Esophagus muscularis mucosa (tissue), 4 donors: ENCODE results near the gene MAPK12.

Experiments
- EP300 ChIP-seq: sonication (generic); formaldehyde crosslinking; IDR thresholded peaks from one replicate; pipeline ENCODE4 v1.6.1; 2017; ENCODE audit warnings: antibody characterized with exemption
- POLR2A ChIP-seq: fragments of 450-650 bp; IDR thresholded peaks from one replicate; pipeline ENCODE4 v1.6.1; 2017; ENCODE audit warnings: antibody characterized with exemption, moderate library complexity, mild to moderate bottlenecking, low read depth
- POLR2AphosphoS5 ChIP-seq, 2 donors: sonication (generic); formaldehyde crosslinking; IDR thresholded peaks; one replicate each; pipeline ENCODE4 v1.6.1; 2017; ENCODE audit warnings: antibody characterized with exemption in 2 of 2
- TF ChIP-seq, protein P1 (sequence below), 3 experiments: fragments of 200-600 bp in 2 of 3; fragments of 450-650 bp in 1 of 3; sonication (generic) in 2 of 3; IDR thresholded peaks; one replicate each; pipeline ENCODE4 v1.5.1; 2017 to 2019; ENCODE audit warnings: antibody characterized with exemption in 3 of 3, mild to moderate bottlenecking in 2 of 3, moderate library complexity in 1 of 3

GRCh38 chr22:50250249-50250554, 11.3 kb downstream of the MAPK12 start:
- TF ChIP-seq, protein P1, sequence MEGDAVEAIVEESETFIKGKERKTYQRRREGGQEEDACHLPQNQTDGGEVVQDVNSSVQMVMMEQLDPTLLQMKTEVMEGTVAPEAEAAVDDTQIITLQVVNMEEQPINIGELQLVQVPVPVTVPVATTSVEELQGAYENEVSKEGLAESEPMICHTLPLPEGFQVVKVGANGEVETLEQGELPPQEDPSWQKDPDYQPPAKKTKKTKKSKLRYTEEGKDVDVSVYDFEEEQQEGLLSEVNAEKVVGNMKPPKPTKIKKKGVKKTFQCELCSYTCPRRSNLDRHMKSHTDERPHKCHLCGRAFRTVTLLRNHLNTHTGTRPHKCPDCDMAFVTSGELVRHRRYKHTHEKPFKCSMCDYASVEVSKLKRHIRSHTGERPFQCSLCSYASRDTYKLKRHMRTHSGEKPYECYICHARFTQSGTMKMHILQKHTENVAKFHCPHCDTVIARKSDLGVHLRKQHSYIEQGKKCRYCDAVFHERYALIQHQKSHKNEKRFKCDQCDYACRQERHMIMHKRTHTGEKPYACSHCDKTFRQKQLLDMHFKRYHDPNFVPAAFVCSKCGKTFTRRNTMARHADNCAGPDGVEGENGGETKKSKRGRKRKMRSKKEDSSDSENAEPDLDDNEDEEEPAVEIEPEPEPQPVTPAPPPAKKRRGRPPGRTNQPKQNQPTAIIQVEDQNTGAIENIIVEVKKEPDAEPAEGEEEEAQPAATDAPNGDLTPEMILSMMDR (IDR thresholded peaks at IDR 0.05), result no peak
- TF ChIP-seq POLR2AphosphoS5 (IDR thresholded peaks at IDR 0.05) (no peak), POLR2A (no peak), EP300 (no peak)
